ENCODE measurements around the gene TNFRSF12A.

TNFRSF12A gene

GRCh38 chr16:2986623-2987188 is 33.5 kb upstream of the TNFRSF12A start:
- DNase-seq = no peak

DNA sequence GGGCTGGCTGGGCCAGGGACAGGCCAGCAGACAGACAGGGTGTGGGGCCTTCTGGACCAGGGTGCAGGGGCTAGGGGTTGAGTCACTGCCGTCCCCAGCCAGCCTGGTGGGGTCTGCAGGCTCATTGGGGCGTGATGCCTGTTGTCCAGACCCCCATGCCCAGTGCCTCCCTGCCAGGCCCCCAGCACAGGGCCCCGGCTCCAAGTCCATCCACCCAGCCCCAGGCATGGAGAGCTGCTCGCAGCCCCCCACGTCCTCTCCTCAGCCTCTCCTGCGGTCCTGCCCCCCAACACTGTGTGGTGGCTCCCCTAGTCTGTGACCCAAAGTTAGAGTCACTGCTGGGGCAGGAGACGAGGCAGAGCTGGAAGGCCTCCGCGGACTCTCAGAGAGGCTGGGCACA is 32.9 kb upstream of the TNFRSF12A start:
- DNase-seq = no peak

DNA sequence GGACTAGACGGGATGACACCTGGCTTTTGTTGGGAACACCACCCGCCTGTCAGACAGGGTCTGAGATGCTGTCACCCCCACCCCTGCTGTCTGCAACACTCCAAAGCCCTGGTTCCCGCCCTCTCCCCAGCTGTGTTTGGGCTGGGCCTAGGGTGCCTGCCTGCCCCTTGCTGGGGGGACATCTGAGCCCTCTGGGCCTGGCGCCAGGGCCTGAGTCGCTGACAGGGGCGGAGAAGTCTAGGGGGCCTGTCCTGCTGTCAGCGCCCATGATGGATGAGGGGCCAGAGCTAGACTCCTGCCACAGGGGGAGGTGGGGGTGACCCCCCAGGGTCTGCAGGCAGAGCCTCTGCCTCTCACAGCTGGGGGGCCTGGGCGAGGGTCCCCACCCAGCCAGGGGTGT is 32.3 kb upstream of the TNFRSF12A start:
- DNase-seq = no peak

DNA sequence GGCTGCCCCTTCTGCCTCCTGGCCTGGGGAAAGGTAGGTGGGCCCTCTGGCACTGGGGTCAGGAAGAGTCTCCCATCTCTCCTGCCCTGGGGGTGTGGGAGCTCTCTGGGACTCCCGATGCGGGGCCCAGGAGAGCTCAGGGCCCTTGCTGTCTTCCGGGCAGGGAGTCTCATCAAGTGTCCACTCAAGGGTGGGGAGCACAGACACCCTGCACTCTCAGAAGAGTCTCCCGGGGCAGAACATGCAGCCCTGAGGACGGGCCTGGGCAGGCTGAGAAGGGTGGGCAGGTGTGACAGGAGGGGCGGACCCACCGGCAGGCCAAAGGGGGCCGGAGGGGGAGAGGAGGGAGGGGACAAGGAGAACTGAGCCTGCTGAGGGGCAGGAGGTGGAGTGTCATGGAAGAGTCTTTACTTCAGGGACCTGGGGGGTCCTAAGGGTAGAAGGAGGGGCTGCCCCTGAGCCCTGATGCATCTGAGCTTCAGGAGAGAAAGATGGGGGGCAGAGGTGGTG is 31.5 kb upstream of the TNFRSF12A start:
- DNase-seq = no peak

DNA sequence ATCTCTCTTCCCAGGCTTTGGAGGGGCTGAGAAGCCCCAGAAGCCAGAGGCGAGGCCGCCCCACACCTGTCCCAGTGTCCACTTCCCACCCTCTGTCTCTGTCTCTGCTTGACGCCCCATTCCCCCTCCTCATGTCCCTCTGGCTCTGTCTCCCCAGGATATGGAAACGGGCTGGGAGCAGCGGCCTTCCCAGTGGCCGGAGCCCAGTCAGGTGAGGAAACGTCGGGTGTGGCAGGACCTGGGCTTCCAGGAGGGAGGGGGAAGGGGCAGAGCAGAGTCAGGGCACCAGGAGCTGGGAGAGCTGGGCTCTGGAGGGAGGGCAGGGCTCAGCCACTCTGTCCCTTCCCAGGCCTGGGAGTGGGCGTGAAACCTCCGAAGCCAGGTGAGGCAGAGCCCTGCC is 29.3 kb upstream of the TNFRSF12A start:
- no peak for DNase-seq

- no peak for DNase-seq
Measured at GRCh38 chr16:2991566-2992261, 28.5 kb upstream of the TNFRSF12A start.

GRCh38 chr16:2992383-2993081 is 27.6 kb upstream of the TNFRSF12A start:
- DNase-seq = no peak

DNA sequence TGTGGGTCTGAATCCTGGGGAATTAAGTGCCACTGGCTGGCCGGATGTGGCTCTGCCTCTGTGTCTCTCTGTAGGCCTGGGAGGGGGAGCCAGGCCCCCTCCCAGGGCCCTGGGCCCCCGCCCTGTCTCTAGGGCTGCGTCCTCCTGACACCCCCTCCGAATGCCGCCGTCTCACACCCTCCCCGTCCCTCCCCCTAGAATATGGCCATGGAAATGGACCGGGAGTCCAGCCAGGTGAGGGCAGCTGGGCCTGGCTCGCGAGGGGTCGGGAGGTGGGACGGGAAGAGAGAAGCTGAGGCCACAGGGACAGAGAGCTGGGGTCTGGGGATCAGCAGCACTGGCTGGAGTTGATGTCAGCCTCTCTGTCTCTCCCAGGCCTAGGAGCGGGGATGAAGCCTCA is 23.9 kb upstream of the TNFRSF12A start:
- DNase-seq = no peak

DNA sequence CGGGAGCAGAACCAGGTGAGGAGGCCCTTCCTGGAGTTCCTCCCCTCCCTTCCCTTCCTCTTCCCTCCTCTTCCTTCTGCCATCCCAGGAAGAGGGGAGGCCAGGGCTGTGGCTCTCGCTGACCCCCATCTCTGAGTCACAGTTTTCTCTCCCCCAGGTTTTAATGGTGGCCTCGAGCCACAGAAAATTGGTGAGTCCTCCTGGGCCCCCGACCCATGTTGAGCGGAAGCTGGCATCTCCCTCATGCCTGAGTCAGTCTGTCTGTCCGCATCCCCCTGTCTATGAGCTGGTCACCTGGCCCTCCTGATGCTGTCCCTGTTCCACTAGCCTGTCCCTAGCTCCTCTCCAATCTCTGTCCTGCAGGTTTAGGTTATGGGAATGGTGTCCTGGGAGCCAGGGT is 20.2 kb upstream of the TNFRSF12A start:
- DNase-seq = no peak

- DNase-seq = no peak
Measured at GRCh38 chr16:3000540-3000939, 19.6 kb upstream of the TNFRSF12A start.

DNA sequence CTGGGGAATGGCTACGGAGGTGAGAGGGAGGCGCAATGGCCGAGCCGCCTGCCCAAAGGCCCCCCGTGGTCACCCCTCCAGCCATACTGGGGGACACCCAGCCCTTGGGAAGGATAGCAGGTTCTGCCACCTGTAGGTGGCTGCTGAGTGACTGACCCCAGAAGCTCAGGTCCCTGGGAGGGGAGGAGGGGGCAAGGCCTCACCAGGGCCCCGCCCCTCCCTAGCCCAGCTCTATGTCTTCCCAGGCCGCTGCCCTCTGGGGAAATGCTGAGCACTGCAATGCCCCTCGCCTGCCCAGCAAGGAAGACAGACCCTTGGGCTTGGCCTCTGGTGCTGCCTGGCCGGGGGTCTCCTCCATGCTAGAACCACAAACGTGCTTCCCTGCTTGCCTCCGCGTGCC is 18.9 kb upstream of the TNFRSF12A start:
- DNase-seq = no peak

DNA sequence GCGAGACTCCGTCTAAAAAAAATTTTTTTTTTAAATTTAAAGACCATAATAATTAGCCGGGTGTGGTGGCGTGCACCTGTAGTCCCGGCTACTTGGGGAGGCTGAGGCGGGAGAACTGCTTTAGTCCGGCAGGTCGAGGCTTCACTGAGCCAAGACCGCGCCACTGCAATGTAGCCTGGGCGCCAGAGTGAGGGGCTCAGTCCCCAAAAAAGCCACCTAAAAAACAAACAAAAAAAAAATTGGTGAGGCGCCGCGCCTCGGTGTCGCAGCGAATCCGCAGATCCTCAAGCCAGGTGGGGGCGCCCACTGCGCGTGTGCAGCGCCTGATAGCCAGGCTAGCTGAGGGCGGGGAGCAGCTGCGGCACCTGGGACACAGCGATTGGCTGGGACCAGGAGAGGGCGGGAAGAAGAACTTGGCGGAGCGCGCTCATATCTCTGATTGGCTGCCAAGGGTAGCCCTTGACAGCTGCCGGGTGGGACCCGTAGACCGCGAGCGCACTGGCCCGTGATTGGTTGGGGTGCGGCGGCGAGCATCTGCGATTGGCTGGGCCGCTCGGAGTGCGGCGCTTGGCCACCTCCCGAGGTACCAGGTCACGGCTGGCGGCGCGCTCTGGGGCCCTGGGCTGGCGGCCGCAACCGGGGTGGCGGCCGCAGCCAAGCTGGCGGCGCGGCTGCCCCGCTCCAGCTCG is 16.4 kb upstream of the TNFRSF12A start:
- DNase-seq = peak; percentile 89 to 96 (median 96)

GRCh38 chr16:3004319-3004718 is 15.8 kb upstream of the TNFRSF12A start:
- no peak for DNase-seq

- no peak for DNase-seq
Measured at GRCh38 chr16:3004781-3005284, 15.3 kb upstream of the TNFRSF12A start.

DNA sequence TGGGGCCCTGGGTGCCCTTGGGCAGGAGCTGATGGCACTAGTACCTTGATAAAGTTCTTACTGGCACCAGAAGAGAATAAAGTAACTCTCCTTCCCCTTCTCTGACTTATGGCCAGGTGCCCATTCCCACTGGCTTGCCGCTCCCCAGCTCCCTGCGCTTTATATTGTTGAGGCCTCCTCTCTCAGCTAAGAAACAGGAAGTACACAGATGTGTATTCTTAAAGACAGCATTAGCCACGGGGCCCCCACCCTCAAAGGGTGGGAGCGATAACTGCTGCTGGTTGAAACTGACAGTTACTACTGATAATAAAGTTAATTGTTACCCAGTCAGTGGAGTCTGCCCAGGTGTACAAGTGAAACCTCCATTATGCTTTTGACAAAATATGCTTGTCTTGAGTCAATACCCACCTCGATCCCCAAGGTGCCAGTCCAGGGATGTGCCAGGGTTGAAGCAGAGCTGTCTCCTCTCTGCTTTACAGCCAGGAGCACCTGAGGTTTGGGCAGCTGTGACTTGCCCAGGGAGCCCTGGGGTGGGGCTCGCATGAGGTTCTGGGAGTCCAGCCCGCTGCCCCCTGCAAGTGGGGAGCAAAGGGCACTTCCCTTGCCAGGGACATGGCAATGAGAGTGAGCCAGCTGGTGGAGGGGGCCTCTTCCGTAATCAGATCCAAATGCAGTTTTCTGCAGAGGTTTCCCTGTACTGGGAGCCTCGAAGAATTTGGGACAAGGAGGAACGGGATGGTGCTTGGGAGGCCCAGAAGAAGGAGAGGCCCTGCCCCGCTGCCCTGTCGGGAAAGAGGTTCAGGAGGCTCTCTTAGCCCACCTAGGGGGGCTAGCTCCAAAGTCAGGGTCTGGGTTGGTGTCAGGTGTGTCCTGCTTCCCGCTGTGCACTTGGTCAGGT is 12.9 kb upstream of the TNFRSF12A start:
- DNase-seq = no peak

DNA sequence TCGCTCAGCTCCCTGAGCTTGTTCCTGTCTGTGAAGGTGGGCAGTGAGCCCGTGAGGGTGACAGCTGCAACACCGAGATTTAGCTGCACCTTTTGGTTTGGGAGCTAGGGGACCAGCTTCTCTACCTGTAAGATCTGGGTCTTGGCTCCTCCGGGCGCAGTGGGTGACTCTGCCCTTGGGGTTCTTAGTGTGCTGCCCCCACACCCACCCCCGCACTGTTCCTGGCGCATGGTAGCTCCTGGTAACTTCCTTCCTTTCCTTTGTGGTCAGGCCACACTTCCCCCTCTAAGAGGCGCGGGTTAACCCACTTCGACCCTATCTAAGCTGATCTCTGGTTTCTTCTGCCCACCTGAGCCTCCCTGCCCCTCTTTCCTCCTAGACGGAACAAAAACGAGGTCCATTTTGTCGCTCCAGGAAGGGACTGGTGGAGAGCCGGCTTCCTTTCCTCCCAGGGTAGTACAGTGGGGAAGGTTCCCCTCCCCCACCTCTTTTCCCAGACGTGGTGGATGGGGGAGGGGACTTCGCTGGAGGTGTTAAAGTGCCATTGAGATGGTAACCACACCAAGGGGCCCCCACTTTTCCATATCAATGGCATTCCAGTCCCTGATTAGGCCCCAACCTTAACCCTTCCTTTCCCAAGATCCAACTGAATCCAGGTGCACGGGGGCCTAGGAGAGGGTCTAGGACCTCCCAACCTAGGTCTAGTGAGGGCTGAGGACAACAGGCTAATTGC is 12.0 kb upstream of the TNFRSF12A start:
- peak in 1 of 6 experiments; percentile 29 for DNase-seq

DNA sequence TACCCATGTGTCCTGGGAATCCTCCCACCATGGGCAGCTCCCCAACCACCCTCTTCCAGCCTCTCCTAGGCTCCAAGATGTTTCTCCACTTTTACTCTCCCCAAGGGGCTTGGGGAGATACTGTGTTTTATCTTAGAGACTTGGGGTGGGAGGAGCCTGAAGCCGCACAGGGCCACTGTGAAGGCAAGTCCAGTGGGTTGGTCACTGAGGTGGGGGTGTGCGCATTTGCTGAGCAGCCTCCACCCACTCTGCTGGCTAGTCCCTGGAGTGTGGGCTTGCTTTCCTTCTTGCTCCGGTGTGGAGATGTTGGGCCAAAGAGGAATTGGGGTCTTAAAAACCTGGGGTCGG is 11.5 kb upstream of the TNFRSF12A start:
- no peak for DNase-seq

GRCh38 chr16:3009568-3010390 is 10.4 kb upstream of the TNFRSF12A start:
- no peak for DNase-seq

DNA sequence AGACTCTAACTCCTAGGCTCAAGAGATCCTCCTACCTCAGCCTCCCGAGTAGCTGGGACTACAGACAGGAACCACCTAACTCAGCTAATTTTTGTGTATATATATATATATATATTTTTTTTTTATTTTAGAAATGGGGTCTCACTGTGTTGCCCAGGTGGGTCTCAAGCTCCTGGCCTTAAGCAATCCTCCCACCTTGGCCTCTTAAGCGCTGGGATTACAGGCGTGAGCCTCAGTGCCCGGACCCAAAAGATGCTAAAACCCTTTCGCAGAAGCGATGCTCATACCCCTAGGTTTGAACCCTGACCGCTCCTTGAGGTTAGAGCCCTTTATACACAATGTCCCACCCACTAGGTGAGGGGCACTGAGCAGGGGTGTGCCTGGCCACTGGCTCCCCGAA is 9.7 kb upstream of the TNFRSF12A start:
- DNase-seq = no peak

- DNase-seq = no peak
Measured at GRCh38 chr16:3012246-3012645, 7.9 kb upstream of the TNFRSF12A start.

Data from stimulated activated naive CD4-positive, alpha-beta T cell (primary cell).